HEK293 (cell line): ENCODE data around the gene ACSL3.

Source experiments
- CTCF ChIA-PET: fragments of 350-600 bp; formaldehyde crosslinking; extraction: SDS; loops from one replicate; lab custom pipeline; 2021; ENCODE audit warnings: antibody characterized with exemption; lab: Yijun Ruan, JAX
- POLR2A ChIA-PET: fragments of 300-600 bp; formaldehyde crosslinking; extraction: SDS; loops from one replicate; lab custom pipeline; 2020; ENCODE audit warnings: antibody characterized with exemption, inconsistent platforms; lab: Yijun Ruan, JAX
- H3K27ac ChIP-seq: fragments of 200-500 bp; sonication (Bioruptor generic); 2 replicates; pipeline ENCODE4 v1.5.1; 2014; ENCODE audit warnings: low read depth, low read length, control low read depth, inconsistent platforms; ENCODE audit errors: extremely low read depth
- H3K36me3 ChIP-seq, 2 experiments: fragments of 200-500 bp in 1 of 2; sonication (Bioruptor generic) in 1 of 2; 1 replicate in 1 of 2; 2 replicates in 1 of 2; pipeline ENCODE4 v1.5.1; 2014 to 2017; ENCODE audit warnings: inconsistent platforms in 2 of 2, low read length in 2 of 2; ENCODE audit not compliant: control insufficient read depth in 2 of 2, insufficient read depth in 1 of 2
- H3K4me1 ChIP-seq: fragments of 200-500 bp; sonication (Bioruptor generic); 2 replicates; pipeline ENCODE4 v1.5.1; 2014; ENCODE audit warnings: mild to moderate bottlenecking, low read length, inconsistent platforms; ENCODE audit not compliant: control insufficient read depth, insufficient read depth
- H3K4me3 ChIP-seq: 2 replicates; pipeline ENCODE4 v1.5.1; 2011; ENCODE audit warnings: low read depth, mild to moderate bottlenecking, control low read depth, low read length, moderate library complexity
- H3K9me3 ChIP-seq: fragments of 200-500 bp; sonication (Bioruptor generic); 2 replicates; pipeline ENCODE4 v1.5.1; 2014; ENCODE audit warnings: low read depth, low read length, inconsistent platforms; ENCODE audit not compliant: control insufficient read depth, insufficient read depth
- ATF2 ChIP-seq: fragments of 450-650 bp; formaldehyde crosslinking; IDR thresholded peaks from 2 replicates; pipeline ENCODE4 v1.5.1; 2016; ENCODE audit warnings: missing biosample characterization, missing genetic modification characterization, low read depth
- CTCF ChIP-seq: fragments of 450-650 bp; formaldehyde crosslinking; IDR thresholded peaks from 2 replicates; pipeline ENCODE4 v1.5.1; 2016; ENCODE audit warnings: missing biosample characterization, missing genetic modification characterization
- HOXA7 ChIP-seq: sonication (generic); formaldehyde crosslinking; IDR thresholded peaks from 2 replicates; pipeline ENCODE4 v1.8.1; 2022; ENCODE audit warnings: missing genetic modification reagents, borderline replicate concordance
- IKZF3 ChIP-seq: fragments of 450-650 bp; IDR thresholded peaks from 2 replicates; pipeline ENCODE4 v1.5.0; 2018; ENCODE audit warnings: missing biosample characterization, mild to moderate bottlenecking, missing genetic modification characterization, moderate library complexity
- KLF7 ChIP-seq: fragments of 450-650 bp; formaldehyde crosslinking; IDR thresholded peaks from 2 replicates; pipeline ENCODE4 v1.5.1; 2016; ENCODE audit warnings: missing biosample characterization, missing genetic modification characterization, borderline replicate concordance
- SCRT1 ChIP-seq: fragments of 450-650 bp; formaldehyde crosslinking; IDR thresholded peaks from 2 replicates; pipeline ENCODE4 v1.5.1; 2016; ENCODE audit warnings: missing biosample characterization, missing genetic modification characterization, borderline replicate concordance
- WT1 ChIP-seq: fragments of 450-650 bp; formaldehyde crosslinking; IDR thresholded peaks from 2 replicates; pipeline ENCODE4 v1.5.1; 2016; ENCODE audit warnings: missing biosample characterization, missing genetic modification characterization
- ZBTB11 ChIP-seq: fragments of 450-650 bp; formaldehyde crosslinking; conservative IDR thresholded peaks from 2 replicates; pipeline ENCODE4 v1.5.1; 2016; ENCODE audit warnings: low read depth, missing biosample characterization, missing genetic modification characterization
- ZFHX2 ChIP-seq: fragments of 450-650 bp; formaldehyde crosslinking; conservative IDR thresholded peaks from 2 replicates; pipeline ENCODE4 v1.5.1; 2016; ENCODE audit warnings: missing biosample characterization, missing genetic modification characterization
- ZFP69B ChIP-seq: fragments of 450-650 bp; formaldehyde crosslinking; IDR thresholded peaks from 2 replicates; pipeline ENCODE4 v1.5.1; 2016; ENCODE audit warnings: missing biosample characterization, missing genetic modification characterization
- ZNF114 ChIP-seq: fragments of 450-650 bp; formaldehyde crosslinking; IDR thresholded peaks from 2 replicates; pipeline ENCODE4 v1.5.0; 2017; ENCODE audit warnings: missing biosample characterization, missing genetic modification characterization
- ZNF121 ChIP-seq: fragments of 450-650 bp; formaldehyde crosslinking; IDR thresholded peaks from 2 replicates; pipeline ENCODE4 v1.5.1; 2016; ENCODE audit warnings: missing biosample characterization, missing genetic modification characterization
- ZNF157 ChIP-seq: fragments of 450-650 bp; formaldehyde crosslinking; IDR thresholded peaks from 2 replicates; pipeline ENCODE4 v1.5.1; 2016; ENCODE audit warnings: missing biosample characterization, missing genetic modification characterization
- ZNF311 ChIP-seq: fragments of 450-650 bp; formaldehyde crosslinking; IDR thresholded peaks from 2 replicates; pipeline ENCODE4 v1.5.1; 2017; ENCODE audit warnings: missing biosample characterization, missing genetic modification characterization, borderline replicate concordance
- ZNF362 ChIP-seq: fragments of 450-650 bp; formaldehyde crosslinking; IDR thresholded peaks from 2 replicates; pipeline ENCODE4 v1.5.1; 2016; ENCODE audit warnings: missing biosample characterization, missing genetic modification characterization
- ZNF580 ChIP-seq: fragments of 450-650 bp; formaldehyde crosslinking; IDR thresholded peaks from 2 replicates; pipeline ENCODE4 v1.5.1; 2016; ENCODE audit warnings: missing biosample characterization, missing genetic modification characterization
- ZNF692 ChIP-seq: fragments of 450-650 bp; formaldehyde crosslinking; IDR thresholded peaks from 2 replicates; pipeline ENCODE4 v1.5.1; 2016; ENCODE audit warnings: missing biosample characterization, missing genetic modification characterization
- ZNF747 ChIP-seq: fragments of 450-650 bp; formaldehyde crosslinking; IDR thresholded peaks from 2 replicates; pipeline ENCODE4 v1.5.1; 2016; ENCODE audit warnings: missing biosample characterization, missing genetic modification characterization
- TF ChIP-seq, protein P1 (sequence below): fragments of 450-650 bp; formaldehyde crosslinking; IDR thresholded peaks from 2 replicates; pipeline ENCODE4 v1.5.1; 2017; ENCODE audit warnings: missing biosample characterization, missing genetic modification characterization

ACSL3 gene

DNA sequence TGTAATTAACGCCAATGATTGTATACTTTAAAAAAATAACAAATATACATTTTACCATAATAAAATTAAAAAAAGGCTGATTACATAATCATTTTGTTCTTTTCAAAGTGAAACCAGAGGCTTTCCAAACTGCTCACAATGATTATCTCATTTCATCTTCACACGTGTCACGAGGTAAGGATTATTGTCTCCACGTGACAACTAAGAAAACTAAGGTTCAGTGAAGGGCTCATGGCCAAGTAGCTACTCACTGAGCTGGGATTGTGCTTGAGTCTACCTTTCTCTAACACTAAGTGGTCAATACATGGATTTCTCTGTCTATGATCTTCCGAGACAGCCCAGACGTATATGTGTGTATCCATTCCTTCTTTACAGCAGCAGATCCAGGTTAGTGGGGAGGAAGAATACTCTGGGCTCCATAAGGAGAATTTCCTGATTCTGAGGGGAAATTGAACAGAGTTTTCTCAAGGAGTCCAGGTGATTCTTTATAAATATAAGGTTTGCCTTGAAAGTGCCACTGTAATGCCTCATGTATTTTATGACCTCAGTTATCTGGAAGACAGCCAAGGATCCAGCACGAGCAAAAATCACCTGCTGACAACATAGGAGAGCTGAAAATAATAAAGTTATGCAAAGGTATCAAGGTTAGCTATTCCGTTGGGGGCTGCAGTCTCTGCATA, 25.6 kb upstream of the ACSL3 start (continued):
- no peak for TF ChIP-seq ZNF692
- TF ChIP-seq IKZF3 (tag by site-specific recombination) = no peak
- TF ChIP-seq ATF2 (tag by site-specific recombination) = peak; percentile 73
- TF ChIP-seq HOXA7 (CRISPR knock-in tag) = no peak
- TF ChIP-seq ZNF747 = no peak
- TF ChIP-seq, all 188 proteins: peak for 5

DNA sequence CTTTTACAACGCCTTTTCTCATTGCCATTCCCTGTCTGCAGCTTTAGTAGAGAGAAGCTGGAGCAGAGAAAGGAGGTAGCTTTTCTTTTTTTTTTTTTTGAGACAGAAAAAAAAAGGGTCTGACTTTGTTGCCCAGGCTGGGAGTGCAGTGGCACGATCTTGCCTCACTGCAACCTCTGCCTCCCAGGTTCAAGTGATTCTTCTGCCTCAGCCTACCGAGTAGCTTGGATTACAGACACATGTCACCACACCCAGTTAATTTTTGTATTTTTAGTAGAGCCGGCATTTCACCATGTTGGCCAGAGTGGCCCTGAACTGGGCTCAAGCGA, 25.0 kb upstream of the ACSL3 start:
- ChIA-PET POLR2A (interaction anchor here (0.9 to 1.6 kb wide), 4 partner anchors 26 to 537 kb away, joined by 3 to 7 read pairs (median 6); partner anchors contain the start of gene PAX3), CTCF (interaction anchor here (0.7 to 0.8 kb wide), 3 partner anchors 11 to 103 kb away, joined by 3 to 4 read pairs (median 4); no protein-coding TSS in a partner anchor)
- Histone ChIP-seq H3K4me1 (peaks cover 24% of the 10 kb centered on the region), H3K36me3 (no peaks in the 10 kb centered on the region), H3K4me3 (no peak overlapping the region), H3K9me3 (no peaks in the 10 kb centered on the region), H3K27ac (no peak overlapping the region)
- TF ChIP-seq ZNF114 (tag by site-specific recombination) = no peak
- no peak for TF ChIP-seq ZFP69B
- TF ChIP-seq ZNF362 (tag by site-specific recombination) = peak; percentile 63; the same call in 1 of the 2 replicates
- no peak for TF ChIP-seq ZNF311 (tag by site-specific recombination)
- TF ChIP-seq, protein P1, sequence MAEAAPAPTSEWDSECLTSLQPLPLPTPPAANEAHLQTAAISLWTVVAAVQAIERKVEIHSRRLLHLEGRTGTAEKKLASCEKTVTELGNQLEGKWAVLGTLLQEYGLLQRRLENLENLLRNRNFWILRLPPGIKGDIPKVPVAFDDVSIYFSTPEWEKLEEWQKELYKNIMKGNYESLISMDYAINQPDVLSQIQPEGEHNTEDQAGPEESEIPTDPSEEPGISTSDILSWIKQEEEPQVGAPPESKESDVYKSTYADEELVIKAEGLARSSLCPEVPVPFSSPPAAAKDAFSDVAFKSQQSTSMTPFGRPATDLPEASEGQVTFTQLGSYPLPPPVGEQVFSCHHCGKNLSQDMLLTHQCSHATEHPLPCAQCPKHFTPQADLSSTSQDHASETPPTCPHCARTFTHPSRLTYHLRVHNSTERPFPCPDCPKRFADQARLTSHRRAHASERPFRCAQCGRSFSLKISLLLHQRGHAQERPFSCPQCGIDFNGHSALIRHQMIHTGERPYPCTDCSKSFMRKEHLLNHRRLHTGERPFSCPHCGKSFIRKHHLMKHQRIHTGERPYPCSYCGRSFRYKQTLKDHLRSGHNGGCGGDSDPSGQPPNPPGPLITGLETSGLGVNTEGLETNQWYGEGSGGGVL = no peak
- no peak for TF ChIP-seq ZNF580 (tag by site-specific recombination)
- TF ChIP-seq ZNF121 (tag by site-specific recombination) = 0 out of 2 replicates have a peak, but pooled peaks have one; percentile 42
- no peak for TF ChIP-seq ZBTB11 (tag by site-specific recombination)
- no peak for TF ChIP-seq KLF7
- TF ChIP-seq WT1 = no peak
- TF ChIP-seq ZFHX2 (tag by site-specific recombination) = no peak
- TF ChIP-seq SCRT1 = no peak
- TF ChIP-seq CTCF (tag by site-specific recombination) = no peak
- TF ChIP-seq ZNF157 (tag by site-specific recombination) = no peak
